Testis (tissue), 3 donors: ENCODE measurements around the gene TPM4. TPM values are rescaled to one million over a fixed set of nuclear protein-coding genes. Genes with fewer than 3 reads are reported as not detected.

Experiments
- DNase-seq: peaks from one replicate; pipeline ENCODE4 v3.0.0-alpha.2; 2019
- H3K27ac ChIP-seq, 2 donors: fragments of 200-600 bp; sonication (generic); one replicate each; pipeline ENCODE4 v1.5.1; 2019
- H3K27me3 ChIP-seq: fragments of 200-600 bp; sonication (generic); one replicate; pipeline ENCODE4 v1.5.1; 2019
- H3K36me3 ChIP-seq: fragments of 200-600 bp; sonication (generic); one replicate; pipeline ENCODE4 v1.5.1; 2017; ENCODE audit warnings: low read depth; ENCODE audit errors: missing control alignments
- H3K4me1 ChIP-seq: fragments of 200-600 bp; sonication (generic); one replicate; pipeline ENCODE4 v1.5.1; 2019
- H3K4me3 ChIP-seq, 2 donors: fragments of 200-600 bp; sonication (generic); one replicate each; pipeline ENCODE4 v1.5.1; 2017 to 2019
- H3K9me3 ChIP-seq: fragments of 200-600 bp; sonication (generic); one replicate; pipeline ENCODE4 v1.5.1; 2017
- POLR2A ChIP-seq: fragments of 450-650 bp; IDR thresholded peaks from one replicate; pipeline ENCODE4 v1.6.1; 2017; ENCODE audit warnings: antibody characterized with exemption, mild to moderate bottlenecking, moderate library complexity
- WGBS, 2 donors: methylation state at CpG; one replicate each; pipeline ENCODE4 v1.1.5; 2018; 5-methylcytosine and 5-hydroxymethylcytosine counted together
- intact Hi-C: fragments of 100-400 bp; cut with DNase I; formaldehyde crosslinking; loops from one replicate; pipeline ENCODE4 v1.15.1; 2023; ENCODE audit warnings: low total_unique reads
- polyA plus RNA-seq: library from polyadenylated mRNA; stranded (reverse); fragments of 350-450 nt; fragmentation: Illumina TruSeq; extraction: RNeasy Lipid Tissue Mini Kit (QIAGEN cat#74804); gene quantifications from one replicate; pipeline ENCODE4 v1.2.3, GENCODE V29; 2014; ENCODE audit warnings: low read depth, low replicate concordance; ENCODE audit not compliant: insufficient read depth
- total RNA-seq, 2 donors: library from RNA; depleted of rRNA; stranded (reverse); fragments of >200 nt; gene quantifications; one replicate each; pipeline ENCODE4 v1.2.3, GENCODE V29; 2016
- TF ChIP-seq, protein P1 (sequence below), 3 experiments: fragments of 450-650 bp in 2 of 3; fragments of 200-600 bp in 1 of 3; sonication (generic) in 1 of 3; IDR thresholded peaks; one replicate each; pipeline ENCODE4 v1.5.1; 2016 to 2019; ENCODE audit warnings: antibody characterized with exemption in 3 of 3, mild to moderate bottlenecking in 2 of 3, moderate library complexity in 1 of 3

Gene TPM4
- total and polyA plus RNA-seq, 3 donors from 2014 or later, result 212 to 271 (median 227) TPM

DNA sequence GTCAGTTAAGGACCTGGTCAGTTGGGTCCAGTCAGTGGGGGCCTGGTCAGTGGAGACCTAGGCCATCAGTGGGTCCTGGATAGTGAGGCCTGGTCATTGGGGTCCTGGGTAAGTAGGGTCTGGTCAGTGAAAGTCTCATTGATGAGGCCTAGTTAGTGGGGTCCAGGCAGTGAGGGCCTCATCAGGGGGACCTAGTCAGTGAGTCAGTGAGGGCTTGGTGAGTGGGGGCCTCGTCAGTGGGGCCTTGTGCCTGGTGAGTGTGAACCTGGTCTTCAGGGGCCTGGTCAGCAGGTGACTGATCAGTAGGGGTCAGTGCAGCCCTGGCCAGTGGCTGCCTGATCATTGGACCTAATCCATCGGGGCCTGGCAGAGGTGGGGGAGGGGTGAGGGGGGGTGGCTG lies 42.6 kb upstream of the TPM4 start:
- DNase-seq, result peak; percentile 25
- TF ChIP-seq, protein P1, sequence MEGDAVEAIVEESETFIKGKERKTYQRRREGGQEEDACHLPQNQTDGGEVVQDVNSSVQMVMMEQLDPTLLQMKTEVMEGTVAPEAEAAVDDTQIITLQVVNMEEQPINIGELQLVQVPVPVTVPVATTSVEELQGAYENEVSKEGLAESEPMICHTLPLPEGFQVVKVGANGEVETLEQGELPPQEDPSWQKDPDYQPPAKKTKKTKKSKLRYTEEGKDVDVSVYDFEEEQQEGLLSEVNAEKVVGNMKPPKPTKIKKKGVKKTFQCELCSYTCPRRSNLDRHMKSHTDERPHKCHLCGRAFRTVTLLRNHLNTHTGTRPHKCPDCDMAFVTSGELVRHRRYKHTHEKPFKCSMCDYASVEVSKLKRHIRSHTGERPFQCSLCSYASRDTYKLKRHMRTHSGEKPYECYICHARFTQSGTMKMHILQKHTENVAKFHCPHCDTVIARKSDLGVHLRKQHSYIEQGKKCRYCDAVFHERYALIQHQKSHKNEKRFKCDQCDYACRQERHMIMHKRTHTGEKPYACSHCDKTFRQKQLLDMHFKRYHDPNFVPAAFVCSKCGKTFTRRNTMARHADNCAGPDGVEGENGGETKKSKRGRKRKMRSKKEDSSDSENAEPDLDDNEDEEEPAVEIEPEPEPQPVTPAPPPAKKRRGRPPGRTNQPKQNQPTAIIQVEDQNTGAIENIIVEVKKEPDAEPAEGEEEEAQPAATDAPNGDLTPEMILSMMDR (IDR thresholded peaks at IDR 0.05), result no peak
- TF ChIP-seq POLR2A, result no peak
- intact Hi-C loops, result no loop called here

DNA sequence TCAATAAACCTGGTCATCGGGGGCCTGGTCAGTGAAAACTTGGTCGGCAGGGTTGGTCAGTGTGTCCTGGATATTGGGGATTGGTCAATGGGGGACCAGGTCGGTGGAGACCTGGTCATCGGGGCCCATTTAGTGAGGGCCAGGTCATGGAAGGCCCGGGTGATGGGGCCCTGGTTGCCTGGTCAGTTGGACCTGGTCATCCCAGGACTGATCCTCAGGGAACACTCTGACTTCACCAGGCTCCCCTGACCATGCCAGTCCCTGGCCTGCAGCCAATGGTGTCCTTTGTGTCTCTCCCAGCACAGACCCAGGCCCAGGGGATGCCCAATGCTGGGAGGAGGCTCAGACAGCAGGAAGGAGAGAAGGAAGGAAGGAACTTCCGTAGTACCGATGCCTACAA lies 42.1 kb upstream of the TPM4 start:
- no peak for TF ChIP-seq POLR2A
- TF ChIP-seq, protein P1 (IDR thresholded peaks at IDR 0.05), result no peak
- no peaks in the 10 kb centered on the region for H3K36me3 ChIP-seq
- intact Hi-C loops, result no loop called here
- H3K27me3 ChIP-seq, result no peaks in the 10 kb centered on the region
- 91 to 100% methylated on average over 2 to 7 of the region's 7 CpGs for WGBS, 2 donors
- DNase-seq, result peak; percentile 13
- no peaks in the 10 kb centered on the region for H3K4me1 ChIP-seq
- H3K4me3 ChIP-seq, result no peak overlapping the region
- no peaks in the 10 kb centered on the region for H3K9me3 ChIP-seq
- H3K27ac ChIP-seq, result peak overlapping the region in 1 of 2 donors; percentile 53

More for the DNA sequence above, 42.6 kb upstream of the TPM4 start:
- Histone ChIP-seq H3K27me3 (no peaks in the 10 kb centered on the region), H3K36me3 (no peaks in the 10 kb centered on the region), H3K27ac (no peak overlapping the region), H3K9me3 (no peaks in the 10 kb centered on the region), H3K4me3 (no peak overlapping the region), H3K4me1 (no peaks in the 10 kb centered on the region)
- 83% methylated on average over 2 of the region's 2 CpGs; no CpG with 5 or more reads in 1 of the 2 donors for WGBS, 2 donors

DNA sequence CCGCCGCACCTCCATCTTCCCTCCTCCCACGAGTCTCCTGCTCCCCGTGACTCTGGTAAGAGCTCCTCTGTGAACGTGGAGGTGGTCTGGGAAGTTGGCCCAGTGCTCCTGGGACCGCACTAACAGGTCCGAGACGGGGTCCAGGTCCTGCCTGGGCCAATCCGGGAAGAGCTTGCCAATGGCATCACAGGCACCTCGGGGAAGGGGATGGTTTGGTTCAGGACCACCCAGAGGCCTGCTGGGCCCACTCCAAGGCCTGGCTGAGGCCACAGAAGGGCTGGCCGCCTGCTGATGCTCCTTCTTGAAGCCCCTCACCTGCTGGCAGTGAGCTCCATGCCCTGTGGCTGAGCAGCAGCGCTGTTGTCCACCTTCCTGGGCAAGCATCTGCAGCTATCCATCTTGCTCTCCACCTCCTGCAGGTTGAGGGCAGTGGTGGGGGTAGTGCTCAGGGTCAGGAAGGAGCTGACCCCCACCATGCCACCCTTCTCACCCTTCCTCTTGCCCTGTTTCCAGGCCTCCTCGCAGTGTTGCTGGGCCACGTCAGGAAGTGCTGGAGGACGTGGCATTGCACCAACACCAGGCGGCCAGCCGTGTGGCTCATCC lies 41.2 kb upstream of the TPM4 start:
- Histone ChIP-seq H3K4me3 (no peak overlapping the region), H3K4me1 (no peaks in the 10 kb centered on the region), H3K27ac (peak overlapping the region in 1 of 2 donors; percentile 53), H3K9me3 (no peaks in the 10 kb centered on the region), H3K27me3 (no peaks in the 10 kb centered on the region), H3K36me3 (no peaks in the 10 kb centered on the region)
- WGBS, 2 donors, result 86% methylated on average over 6 to 17 of the region's 17 CpGs
- TF ChIP-seq, protein P1 (IDR thresholded peaks at IDR 0.05), result no peak
- no peak for TF ChIP-seq POLR2A
- intact Hi-C loops, result no loop called here
- no peak for DNase-seq

DNA sequence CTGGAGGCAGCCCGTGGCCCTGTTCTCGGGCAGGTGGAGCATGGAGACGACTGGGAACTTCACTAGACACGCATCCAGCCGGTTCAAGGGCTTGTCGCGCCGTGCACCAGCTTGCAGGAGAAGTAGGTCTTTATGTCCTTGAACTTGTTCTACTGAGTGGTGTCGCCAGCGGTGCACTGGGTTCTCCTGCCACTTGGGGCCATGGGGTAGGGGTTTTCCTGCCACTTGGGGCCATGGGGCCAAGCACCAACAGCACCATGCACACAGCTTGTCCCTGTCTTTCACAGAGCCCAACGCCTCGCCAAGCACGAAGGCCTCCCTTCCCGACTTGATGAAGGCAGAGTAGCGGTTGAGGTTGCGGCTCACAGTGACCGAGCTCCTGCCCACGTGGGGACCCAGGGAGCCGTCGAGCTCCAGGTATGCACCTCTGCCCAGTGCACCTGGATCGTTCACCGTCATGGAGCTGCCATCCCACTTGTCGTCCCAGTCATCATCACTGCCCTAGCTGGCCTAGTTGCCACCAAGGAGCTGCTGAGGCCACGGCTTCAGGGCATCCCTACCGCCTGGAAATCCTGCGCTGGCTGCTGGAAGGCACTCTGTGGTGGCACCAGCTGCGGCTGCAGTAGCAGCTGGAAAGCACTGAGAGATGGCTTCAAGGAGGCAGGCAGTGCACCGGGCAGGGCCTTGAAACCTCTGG lies 40.5 kb upstream of the TPM4 start:
- Histone ChIP-seq H3K4me3 (no peak overlapping the region), H3K27ac (no peak overlapping the region), H3K27me3 (no peaks in the 10 kb centered on the region), H3K4me1 (no peaks in the 10 kb centered on the region), H3K36me3 (no peaks in the 10 kb centered on the region), H3K9me3 (no peaks in the 10 kb centered on the region)
- 84 to 88% methylated on average over 22 to 26 of the region's 28 CpGs for WGBS, 2 donors
- no peak for DNase-seq
- TF ChIP-seq POLR2A, result no peak
- TF ChIP-seq, protein P1 (IDR thresholded peaks at IDR 0.05), result no peak
- intact Hi-C loops, result no loop called here
